ENCODE data around the gene TMCC3. TPM values are rescaled to one million over a fixed set of nuclear protein-coding genes. Genes with fewer than 3 reads are reported as not detected.

TMCC3 gene
- total and polyA plus RNA-seq, 9 of the 15 experiments (the other 6 are each of a cell fraction or from before 2014, with no cell fraction given): not detected

GRCh38 chr12:94594443-94594825 is 55.9 kb downstream of the TMCC3 start:
- Histone ChIP-seq H3K27ac (ENCODE audit: extremely low read depth, low read depth, low read length) (no peak overlapping the region), H3K27me3 (ENCODE audit: control insufficient read depth in 2 of 2, insufficient read depth in 2 of 2, low read length in 2 of 2) (peaks cover 0 to 6% of the 10 kb centered on the region in 2 experiments; a peak in 3 of 5 replicates), H3K4me2 (ENCODE audit: insufficient read depth, low read length) (no peak overlapping the region), H3K9me3 (replicated peaks; ENCODE audit: control insufficient read depth, insufficient read depth, low read depth, low read length) (no peaks in the 10 kb centered on the region), H3K9me1 (ENCODE audit: control insufficient read depth, insufficient read depth, low read length) (no peaks in the 10 kb centered on the region), H3K4me3 (no peak overlapping the region), H4K20me1 (replicated peaks; ENCODE audit: control insufficient read depth, insufficient read depth, low read length) (no peaks in the 10 kb centered on the region), H3K9ac (ENCODE audit: insufficient read depth in 1 of 2, low read depth in 2 of 2, low read length in 2 of 2) (no peak overlapping the region), H3K79me2 (ENCODE audit: control insufficient read depth, insufficient read depth, low read length) (no peaks in the 10 kb centered on the region), H3K36me3 (ENCODE audit: control insufficient read depth, insufficient read depth, low read length) (no peaks in the 10 kb centered on the region), H2AFZ (ENCODE audit: low read depth, low read length) (no peak overlapping the region), H3K4me1 (replicated peaks in 1 of 2; ENCODE audit: control insufficient read depth in 2 of 2, insufficient read depth in 2 of 2, low read length in 2 of 2) (no peaks in the 10 kb centered on the region)
- no peak for ATAC-seq
- BruUV-seq (replicated peaks): no TSS peak
- POLR2A ChIA-PET: interaction anchor here (0.7 kb wide), 1 partner anchor 1992 kb away, joined by 3 read pairs; no protein-coding TSS in a partner anchor
- no peak for DNase-seq (ENCODE audit: extremely low read depth in 1 of 4, low spot score in 3 of 4)
- intact Hi-C loops (cut with micrococcal nuclease): no loop called here
- FAIRE-seq: no peak
- CTCF ChIA-PET (ENCODE audit: low intra/inter-chr PET ratio): no interaction called here
- TF ChIP-seq STAG1 (CRISPR knock-in tag; IDR thresholded peaks at IDR 0.05; ENCODE audit: borderline replicate concordance) (no peak), NR2C2 (CRISPR knock-in tag; IDR thresholded peaks at IDR 0.05) (no peak), NR2C2 (tag; IDR thresholded peaks at IDR 0.05) (no peak), SMARCA4 (IDR thresholded peaks at IDR 0.05) (no peak), ASH1L (IDR thresholded peaks at IDR 0.05; ENCODE audit: borderline replicate concordance, low read depth, partially characterized antibody) (no peak), ZNF668 (CRISPR knock-in tag; IDR thresholded peaks at IDR 0.05) (no peak), ESRRB (CRISPR knock-in tag; IDR thresholded peaks at IDR 0.05; ENCODE audit: borderline replicate concordance) (no peak), RHOXF2B (CRISPR knock-in tag; conservative IDR thresholded peaks at IDR 0.05) (no peak), ZNF197 (CRISPR knock-in tag; IDR thresholded peaks at IDR 0.05; ENCODE audit: low read depth) (no peak), HNRNPUL1 (IDR thresholded peaks at IDR 0.05; ENCODE audit: low read length) (no peak), DNMT1 (IDR thresholded peaks at IDR 0.05) (no peak), NR4A1 (CRISPR knock-in tag; IDR thresholded peaks at IDR 0.05) (no peak), NR4A1 (tag; IDR thresholded peaks at IDR 0.05) (no peak), RBFOX2 (IDR thresholded peaks at IDR 0.05; ENCODE audit: low read depth, low read length) (no peak), RFX5 (IDR thresholded peaks at IDR 0.05; ENCODE audit: low read depth, low read length) (no peak), SUPT5H (IDR thresholded peaks at IDR 0.05) (no peak), DACH1 (IDR thresholded peaks at IDR 0.05; ENCODE audit: partially characterized antibody) (no peak)
- in situ Hi-C loops (cut with MboI): no loop called here
- whole genome bisulfite sequencing (ENCODE audit: insufficient coverage, low coverage, missing lambda C conversion rate): 0% methylated on average over 3 of the region's 3 CpGs

All from K562 (cell line).